Measurements from ENCODE around the gene RAB26.

The RAB26 gene

DNA sequence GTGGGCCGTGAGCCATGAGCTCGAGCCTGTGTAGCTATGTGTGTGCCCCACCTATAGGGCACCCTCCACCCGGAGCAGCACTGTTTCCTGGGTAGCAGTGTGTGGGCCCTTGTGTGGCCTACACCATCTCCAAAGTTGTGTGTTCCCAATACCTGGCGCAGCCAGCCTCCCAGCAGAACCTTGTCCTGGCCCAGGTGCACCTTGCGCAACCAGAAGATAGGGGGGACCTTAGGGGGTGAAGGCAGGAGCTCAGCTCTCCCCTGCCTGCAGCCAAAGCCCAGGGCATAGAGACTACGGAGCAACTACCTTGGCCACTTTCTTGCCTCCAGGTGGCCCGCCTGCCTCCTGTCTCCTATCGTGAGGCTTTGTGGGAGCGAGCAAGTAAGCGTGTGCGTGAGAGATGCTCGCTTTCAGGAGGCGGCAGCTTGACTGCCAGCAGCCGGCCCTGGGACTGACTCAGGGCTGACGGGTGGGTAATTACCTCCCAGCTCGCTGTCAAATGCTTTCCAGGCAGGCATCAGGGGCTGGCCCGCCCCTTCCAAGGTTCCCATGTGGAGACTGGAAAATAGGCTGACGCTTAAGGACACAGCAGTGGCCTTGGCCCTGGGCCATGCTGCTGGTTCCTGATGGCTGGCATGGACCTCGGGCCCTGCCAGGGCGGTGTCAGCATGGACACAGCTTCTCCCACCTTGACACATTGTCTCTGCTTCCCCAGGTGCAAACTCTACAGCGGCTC, 26.1 kb downstream of the RAB26 start:
- Histone ChIP-seq H3K4me2 (ENCODE audit: low read length) (no peak overlapping the region), H3K36me3 (ENCODE audit: control insufficient read depth, insufficient read depth, low read length) (no peaks in the 10 kb centered on the region), H3K4me3 (ENCODE audit: low read depth, low read length) (no peak overlapping the region), H3K9ac (no peak overlapping the region), H3K27ac (no peak overlapping the region), H3K27me3 (ENCODE audit: control insufficient read depth, insufficient read depth, low read length) (no peaks in the 10 kb centered on the region), H2AFZ (no peak overlapping the region), H3K9me3 (ENCODE audit: control insufficient read depth, low read length) (no peaks in the 10 kb centered on the region), H3K79me2 (no peaks in the 10 kb centered on the region), H3K4me1 (no peaks in the 10 kb centered on the region)
- TF ChIP-seq CTCF (IDR thresholded peaks at IDR 0.05): no peak

DNA sequence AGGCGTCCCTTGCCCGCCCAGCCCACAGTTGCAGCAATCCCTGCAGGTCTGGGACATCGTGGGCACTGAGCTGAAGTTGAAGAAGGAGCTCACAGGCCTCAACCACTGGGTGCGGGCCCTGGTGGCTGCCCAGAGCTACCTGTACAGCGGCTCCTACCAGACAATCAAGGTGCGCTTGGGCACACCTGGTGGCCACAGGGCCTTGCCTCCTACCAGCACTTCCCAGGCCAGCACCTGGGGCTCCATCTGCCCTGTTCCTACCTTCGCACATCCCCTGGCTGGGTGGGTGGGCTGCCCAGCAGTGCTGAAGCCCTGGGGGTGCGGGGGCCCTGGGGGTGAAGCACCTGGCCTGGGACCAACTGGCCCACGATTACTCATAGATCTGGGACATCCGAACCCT, 27.0 kb downstream of the RAB26 start:
- no peaks in the 10 kb centered on the region for H3K36me3 ChIP-seq (ENCODE audit: control insufficient read depth, insufficient read depth, low read length)
- H3K27me3 ChIP-seq (ENCODE audit: control insufficient read depth, insufficient read depth, low read length): no peaks in the 10 kb centered on the region
- H3K27ac ChIP-seq: no peak overlapping the region
- H3K4me2 ChIP-seq (ENCODE audit: low read length): no peak overlapping the region
- H3K4me3 ChIP-seq (ENCODE audit: low read depth, low read length): no peak overlapping the region
- H2AFZ ChIP-seq: no peak overlapping the region
- no peaks in the 10 kb centered on the region for H3K79me2 ChIP-seq
- no peak overlapping the region for H3K9ac ChIP-seq
- H3K4me1 ChIP-seq: no peaks in the 10 kb centered on the region
- no peak for TF ChIP-seq CTCF (IDR thresholded peaks at IDR 0.05)
- no peaks in the 10 kb centered on the region for H3K9me3 ChIP-seq (ENCODE audit: control insufficient read depth, low read length)

DNA sequence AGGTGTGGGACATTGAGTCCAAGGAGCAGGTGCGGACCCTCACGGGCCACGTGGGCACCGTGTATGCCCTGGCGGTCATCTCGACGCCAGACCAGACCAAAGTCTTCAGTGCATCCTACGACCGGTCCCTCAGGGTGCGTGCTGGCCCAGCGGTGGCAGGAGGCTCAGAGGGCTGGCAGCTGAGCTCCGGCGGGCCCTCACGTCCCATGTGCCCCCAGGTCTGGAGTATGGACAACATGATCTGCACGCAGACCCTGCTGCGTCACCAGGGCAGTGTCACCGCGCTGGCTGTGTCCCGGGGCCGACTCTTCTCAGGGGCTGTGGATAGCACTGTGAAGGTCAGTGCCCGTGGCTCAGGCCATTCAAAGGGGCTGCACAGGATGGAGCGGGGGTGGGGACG, 27.6 kb downstream of the RAB26 start:
- Histone ChIP-seq H3K79me2 (no peaks in the 10 kb centered on the region), H3K4me1 (no peaks in the 10 kb centered on the region), H3K9me3 (ENCODE audit: control insufficient read depth, low read length) (no peaks in the 10 kb centered on the region), H3K4me3 (ENCODE audit: low read depth, low read length) (no peak overlapping the region), H3K27me3 (ENCODE audit: control insufficient read depth, insufficient read depth, low read length) (no peaks in the 10 kb centered on the region), H2AFZ (no peak overlapping the region), H3K9ac (no peak overlapping the region), H3K27ac (no peak overlapping the region), H3K36me3 (ENCODE audit: control insufficient read depth, insufficient read depth, low read length) (no peaks in the 10 kb centered on the region), H3K4me2 (ENCODE audit: low read length) (no peak overlapping the region)
- no peak for TF ChIP-seq CTCF (IDR thresholded peaks at IDR 0.05)

- TF ChIP-seq CTCF (IDR thresholded peaks at IDR 0.05): no peak
- H3K4me3 ChIP-seq (ENCODE audit: low read depth, low read length): no peak overlapping the region
- H2AFZ ChIP-seq: no peak overlapping the region
- no peaks in the 10 kb centered on the region for H3K4me1 ChIP-seq
- H3K27ac ChIP-seq: no peak overlapping the region
- H3K27me3 ChIP-seq (ENCODE audit: control insufficient read depth, insufficient read depth, low read length): no peaks in the 10 kb centered on the region
- no peaks in the 10 kb centered on the region for H3K9me3 ChIP-seq (ENCODE audit: control insufficient read depth, low read length)
- H3K36me3 ChIP-seq (ENCODE audit: control insufficient read depth, insufficient read depth, low read length): no peaks in the 10 kb centered on the region
- H3K9ac ChIP-seq: no peak overlapping the region
- H3K79me2 ChIP-seq: no peaks in the 10 kb centered on the region
- H3K4me2 ChIP-seq (ENCODE audit: low read length): no peak overlapping the region
Observed at GRCh38 chr16:2177101-2177500, 28.7 kb downstream of the RAB26 start.

DNA sequence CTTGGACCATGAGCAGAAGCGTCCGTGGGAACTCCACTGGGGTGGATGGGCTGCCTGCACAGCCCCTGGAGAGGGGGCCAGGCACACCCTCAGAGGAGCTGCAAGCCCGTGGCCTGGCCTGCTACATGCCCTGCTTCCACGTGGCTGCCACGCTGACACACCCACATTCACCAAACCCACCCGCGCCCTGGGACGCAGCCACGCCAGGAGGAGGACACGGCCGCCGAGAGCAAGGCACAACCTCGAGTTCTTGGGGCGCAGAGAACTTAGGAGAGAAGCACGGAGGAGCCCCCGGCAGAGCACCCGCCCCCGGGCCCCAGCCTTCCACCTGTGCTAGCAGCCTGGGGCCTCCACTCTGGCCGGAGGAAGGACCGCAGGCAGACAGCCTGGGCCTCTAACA, 29.1 kb downstream of the RAB26 start:
- Histone ChIP-seq H2AFZ (no peak overlapping the region), H3K4me1 (no peaks in the 10 kb centered on the region), H3K4me3 (ENCODE audit: low read depth, low read length) (no peak overlapping the region), H3K27ac (no peak overlapping the region), H3K79me2 (no peaks in the 10 kb centered on the region), H3K27me3 (ENCODE audit: control insufficient read depth, insufficient read depth, low read length) (no peaks in the 10 kb centered on the region), H3K9ac (no peak overlapping the region), H3K9me3 (ENCODE audit: control insufficient read depth, low read length) (no peaks in the 10 kb centered on the region), H3K4me2 (ENCODE audit: low read length) (no peak overlapping the region), H3K36me3 (ENCODE audit: control insufficient read depth, insufficient read depth, low read length) (no peaks in the 10 kb centered on the region)
- no peak for TF ChIP-seq CTCF (IDR thresholded peaks at IDR 0.05)

Measured in parathyroid adenoma (tissue), 2 donors.